ENCODE results near the gene TMCO6. TPM values are rescaled to one million over a fixed set of nuclear protein-coding genes. Genes with fewer than 3 reads are reported as not detected.
A peak's percentile ranks its signal among the peaks of the same experiment; 100 is the strongest.

The TMCO6 gene
- total and polyA plus RNA-seq, 9 of the 15 experiments (the other 6 are each of a cell fraction or from before 2014, with no cell fraction given) = 3.4 to 46.4 (median 16.7) TPM

DNA sequence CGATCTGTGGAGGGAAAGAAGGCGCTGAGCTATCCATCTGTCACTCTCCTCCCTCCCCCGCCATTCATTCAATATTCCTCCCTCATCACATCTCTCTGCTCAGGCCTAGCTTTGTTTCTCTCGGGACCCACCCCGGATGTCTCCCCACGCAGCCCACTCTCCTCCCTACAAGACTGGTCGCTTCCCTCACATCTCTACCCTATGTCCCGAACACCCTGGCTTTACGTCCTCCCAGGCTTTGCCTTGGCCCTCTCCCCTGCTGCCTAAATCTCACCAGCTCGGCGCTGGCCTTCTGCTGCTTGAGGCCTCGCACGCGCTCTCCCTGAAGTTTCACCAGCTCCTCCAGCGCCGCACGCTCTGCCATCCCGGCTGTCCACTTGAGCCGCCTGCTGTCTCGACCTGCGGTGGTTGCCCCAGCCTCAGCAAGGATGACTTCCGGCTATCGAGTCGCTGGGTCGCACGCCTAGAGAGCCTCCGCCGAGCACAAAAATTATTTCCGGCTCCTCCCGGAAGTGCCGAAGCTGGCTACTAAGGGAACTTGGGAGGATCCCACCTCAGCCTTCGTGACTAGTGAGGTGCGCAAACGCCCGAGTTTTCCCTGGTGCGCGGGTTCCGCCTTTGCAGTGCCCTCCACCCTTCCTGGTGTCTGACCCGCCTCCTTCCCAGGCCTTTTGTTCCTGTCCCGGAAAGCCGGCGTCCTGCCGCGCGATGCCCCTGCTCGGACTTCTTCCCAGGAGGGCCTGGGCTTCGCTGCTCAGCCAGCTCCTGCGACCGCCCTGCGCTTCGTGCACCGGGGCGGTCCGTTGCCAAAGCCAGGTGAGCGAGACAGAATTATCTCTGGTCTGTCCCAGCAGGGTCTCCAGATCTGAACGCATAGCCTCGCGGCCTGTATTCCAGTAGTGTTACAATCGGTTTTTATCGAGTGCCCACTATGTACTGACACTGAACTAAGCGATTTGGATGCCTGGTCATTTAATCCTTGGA is 52.0 kb downstream of the TMCO6 start, which contains the start of the genes HARS1 and HARS2 (continued):
- TF ChIP-seq, protein P1, sequence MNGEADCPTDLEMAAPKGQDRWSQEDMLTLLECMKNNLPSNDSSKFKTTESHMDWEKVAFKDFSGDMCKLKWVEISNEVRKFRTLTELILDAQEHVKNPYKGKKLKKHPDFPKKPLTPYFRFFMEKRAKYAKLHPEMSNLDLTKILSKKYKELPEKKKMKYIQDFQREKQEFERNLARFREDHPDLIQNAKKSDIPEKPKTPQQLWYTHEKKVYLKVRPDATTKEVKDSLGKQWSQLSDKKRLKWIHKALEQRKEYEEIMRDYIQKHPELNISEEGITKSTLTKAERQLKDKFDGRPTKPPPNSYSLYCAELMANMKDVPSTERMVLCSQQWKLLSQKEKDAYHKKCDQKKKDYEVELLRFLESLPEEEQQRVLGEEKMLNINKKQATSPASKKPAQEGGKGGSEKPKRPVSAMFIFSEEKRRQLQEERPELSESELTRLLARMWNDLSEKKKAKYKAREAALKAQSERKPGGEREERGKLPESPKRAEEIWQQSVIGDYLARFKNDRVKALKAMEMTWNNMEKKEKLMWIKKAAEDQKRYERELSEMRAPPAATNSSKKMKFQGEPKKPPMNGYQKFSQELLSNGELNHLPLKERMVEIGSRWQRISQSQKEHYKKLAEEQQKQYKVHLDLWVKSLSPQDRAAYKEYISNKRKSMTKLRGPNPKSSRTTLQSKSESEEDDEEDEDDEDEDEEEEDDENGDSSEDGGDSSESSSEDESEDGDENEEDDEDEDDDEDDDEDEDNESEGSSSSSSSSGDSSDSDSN (IDR thresholded peaks at IDR 0.05; ENCODE audit: borderline replicate concordance in 1 of 2, low read depth in 2 of 2, low read length in 2 of 2) = peak in 1 of 2 experiments; percentile 80; a peak in 2 of 4 replicates
- peak; percentile 33 for TF ChIP-seq CREM (IDR thresholded peaks at IDR 0.05; ENCODE audit: low read depth)
- TF ChIP-seq CBFA2T3 (IDR thresholded peaks at IDR 0.05) = 0 out of 2 replicates have a peak, but pooled peaks have one; percentile 8
- no peak for TF ChIP-seq ZNF146 (CRISPR knock-in tag; IDR thresholded peaks at IDR 0.05; ENCODE audit: unreplicated experiment)
- TF ChIP-seq OTX1 (CRISPR knock-in tag; IDR thresholded peaks at IDR 0.05) = no peak
- no peak for TF ChIP-seq ZNF696 (CRISPR knock-in tag; conservative IDR thresholded peaks at IDR 0.05)
- no peak for TF ChIP-seq EZH2 (IDR thresholded peaks at IDR 0.05; ENCODE audit: borderline replicate concordance, low read depth, low read length)
- TF ChIP-seq, protein P2, sequence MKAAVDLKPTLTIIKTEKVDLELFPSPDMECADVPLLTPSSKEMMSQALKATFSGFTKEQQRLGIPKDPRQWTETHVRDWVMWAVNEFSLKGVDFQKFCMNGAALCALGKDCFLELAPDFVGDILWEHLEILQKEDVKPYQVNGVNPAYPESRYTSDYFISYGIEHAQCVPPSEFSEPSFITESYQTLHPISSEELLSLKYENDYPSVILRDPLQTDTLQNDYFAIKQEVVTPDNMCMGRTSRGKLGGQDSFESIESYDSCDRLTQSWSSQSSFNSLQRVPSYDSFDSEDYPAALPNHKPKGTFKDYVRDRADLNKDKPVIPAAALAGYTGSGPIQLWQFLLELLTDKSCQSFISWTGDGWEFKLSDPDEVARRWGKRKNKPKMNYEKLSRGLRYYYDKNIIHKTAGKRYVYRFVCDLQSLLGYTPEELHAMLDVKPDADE (conservative IDR thresholded peaks at IDR 0.05; ENCODE audit: control insufficient read depth, low read depth, low read length) = peak; percentile 65; the same call in 1 of the 2 replicates
- TF ChIP-seq RCOR1 (IDR thresholded peaks at IDR 0.05; ENCODE audit: borderline replicate concordance in 1 of 2, low read depth in 2 of 2, low read length in 2 of 2) = peak in 1 of 2 experiments; percentile 81; a peak in 3 of 4 replicates
- TF ChIP-seq MYNN (IDR thresholded peaks at IDR 0.05) = peak; percentile 62; the same call in 1 of the 2 replicates
- TF ChIP-seq MYNN (CRISPR knock-in tag; IDR thresholded peaks at IDR 0.05) = no peak
- TF ChIP-seq EP300 (IDR thresholded peaks at IDR 0.05; ENCODE audit: low read length) = peak; percentile 51; the same call in 1 of the 2 replicates
- TF ChIP-seq ZNF184 (CRISPR knock-in tag; IDR thresholded peaks at IDR 0.05) = no peak
- peak; percentile 41; the same call in 1 of the 2 replicates for TF ChIP-seq SMAD4 (CRISPR knock-in tag; conservative IDR thresholded peaks at IDR 0.05)
- TF ChIP-seq ZNF551 (CRISPR knock-in tag; IDR thresholded peaks at IDR 0.05) = no peak
- peak; percentile 55 for TF ChIP-seq BCOR (IDR thresholded peaks at IDR 0.05)

Measured in K562 (cell line).